Measurements from ENCODE around the gene CYB5R2.

DNA sequence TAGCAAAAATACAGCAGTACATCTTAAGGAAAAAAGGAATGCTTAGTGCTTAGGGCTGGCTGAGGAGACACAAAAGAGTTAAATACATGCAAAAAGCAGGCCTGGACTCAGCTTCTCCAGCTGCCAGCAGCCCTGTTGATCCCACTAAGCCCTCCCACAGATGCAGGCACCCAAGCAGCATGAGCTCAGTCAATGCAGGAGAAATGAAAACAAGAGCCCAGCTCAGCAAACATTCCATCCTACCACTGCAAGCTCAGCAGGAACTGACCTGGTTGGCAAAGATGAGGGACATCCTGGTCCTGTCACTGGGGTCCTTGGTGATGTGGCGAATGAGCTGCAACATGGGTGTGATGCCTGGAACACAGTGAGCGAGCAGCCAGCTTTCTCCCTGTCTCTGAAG lies 5.8 kb downstream of the CYB5R2 start:
- no peak for TF ChIP-seq POLR2A (IDR thresholded peaks at IDR 0.05)
- TF ChIP-seq, protein P1, sequence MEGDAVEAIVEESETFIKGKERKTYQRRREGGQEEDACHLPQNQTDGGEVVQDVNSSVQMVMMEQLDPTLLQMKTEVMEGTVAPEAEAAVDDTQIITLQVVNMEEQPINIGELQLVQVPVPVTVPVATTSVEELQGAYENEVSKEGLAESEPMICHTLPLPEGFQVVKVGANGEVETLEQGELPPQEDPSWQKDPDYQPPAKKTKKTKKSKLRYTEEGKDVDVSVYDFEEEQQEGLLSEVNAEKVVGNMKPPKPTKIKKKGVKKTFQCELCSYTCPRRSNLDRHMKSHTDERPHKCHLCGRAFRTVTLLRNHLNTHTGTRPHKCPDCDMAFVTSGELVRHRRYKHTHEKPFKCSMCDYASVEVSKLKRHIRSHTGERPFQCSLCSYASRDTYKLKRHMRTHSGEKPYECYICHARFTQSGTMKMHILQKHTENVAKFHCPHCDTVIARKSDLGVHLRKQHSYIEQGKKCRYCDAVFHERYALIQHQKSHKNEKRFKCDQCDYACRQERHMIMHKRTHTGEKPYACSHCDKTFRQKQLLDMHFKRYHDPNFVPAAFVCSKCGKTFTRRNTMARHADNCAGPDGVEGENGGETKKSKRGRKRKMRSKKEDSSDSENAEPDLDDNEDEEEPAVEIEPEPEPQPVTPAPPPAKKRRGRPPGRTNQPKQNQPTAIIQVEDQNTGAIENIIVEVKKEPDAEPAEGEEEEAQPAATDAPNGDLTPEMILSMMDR (IDR thresholded peaks at IDR 0.05), result no peak
- no peak for TF ChIP-seq EP300 (IDR thresholded peaks at IDR 0.05)
